Panc1 (cell line): Measurements from ENCODE around the gene FOXK2. TPM values are rescaled to one million over a fixed set of nuclear protein-coding genes. Genes with fewer than 3 reads are reported as not detected.

Experiments
- ATAC-seq: fragments of 200-7000 bp; cut with Tn5 transposase; 2 replicates; pipeline ENCODE4 v1.9.1; 2020; ENCODE audit warnings: mild to moderate bottlenecking, moderate library complexity
- BruUV-seq: library from RNA; stranded (reverse); fragments of 400-500 nt; replicated peaks from 2 replicates; lab custom pipeline; 2021; lab: Mats Ljungman, UMichigan
- CTCF ChIA-PET: fragments of 300-600 bp; sonication (Branson Sonifier 250); formaldehyde crosslinking; loops from one replicate; lab custom pipeline; 2022; ENCODE audit warnings: antibody characterized with exemption; lab: Charles Lee
- POLR2A ChIA-PET: fragments of 300-600 bp; sonication (Branson Sonifier 250); formaldehyde crosslinking; loops from one replicate; lab custom pipeline; 2022; ENCODE audit warnings: antibody characterized with exemption; lab: Charles Lee
- DNase-seq: peaks from one replicate; pipeline ENCODE4 v3.0.0-alpha.2; 2010; ENCODE audit warnings: low read depth, low spot score
- H3K27ac ChIP-seq: 2 replicates; pipeline ENCODE4 v1.5.1; 2011; ENCODE audit warnings: mild to moderate bottlenecking, low read length, inconsistent platforms
- H3K27me3 ChIP-seq: fragments of 200-500 bp; sonication (Bioruptor generic); 2 replicates; pipeline ENCODE4 v1.6.0; 2014; ENCODE audit warnings: low read length, inconsistent platforms; ENCODE audit not compliant: control insufficient read depth, insufficient read depth
- H3K36me3 ChIP-seq: fragments of 200-500 bp; sonication (Bioruptor generic); 2 replicates; pipeline ENCODE4 v1.5.1; 2014; ENCODE audit warnings: inconsistent platforms, mild to moderate bottlenecking, low read length, moderate library complexity; ENCODE audit not compliant: control insufficient read depth, insufficient read depth
- H3K4me1 ChIP-seq: 2 replicates; pipeline ENCODE4 v1.5.1; 2011; ENCODE audit warnings: inconsistent platforms, mild to moderate bottlenecking, low read length, moderate library complexity; ENCODE audit not compliant: control insufficient read depth, insufficient read depth
- H3K4me3 ChIP-seq, 2 experiments: 2 replicates each; pipeline ENCODE4 v1.5.1; 2011 to 2012; ENCODE audit warnings: low read depth in 2 of 2, low read length in 2 of 2, mild to moderate bottlenecking in 2 of 2, inconsistent platforms in 1 of 2, moderate library complexity in 1 of 2
- H3K9me3 ChIP-seq: fragments of 200-500 bp; sonication (Bioruptor generic); 2 replicates; pipeline ENCODE4 v1.5.1; 2014; ENCODE audit warnings: low read depth, mild to moderate bottlenecking, inconsistent platforms, low read length, moderate library complexity; ENCODE audit not compliant: control insufficient read depth, insufficient read depth
- POLR2AphosphoS5 ChIP-seq: IDR thresholded peaks from 2 replicates; pipeline ENCODE4 v1.6.1; 2012; ENCODE audit warnings: mild to moderate bottlenecking, low read depth, low read length, moderate library complexity
- SIN3A ChIP-seq: IDR thresholded peaks from 2 replicates; pipeline ENCODE4 v1.6.1; 2012; ENCODE audit warnings: low read depth, mild to moderate bottlenecking, low read length, moderate library complexity, borderline replicate concordance; ENCODE audit not compliant: insufficient read depth
- TCF7L2 ChIP-seq: IDR thresholded peaks from 2 replicates; pipeline ENCODE4 v1.6.1; 2011; ENCODE audit warnings: mild to moderate bottlenecking, low read depth, low read length, inconsistent platforms
- in situ Hi-C: cut with HindIII; loops from 2 replicates; pipeline ENCODE4 v1.10.0; 2016; ENCODE audit warnings: low sequenced_read_pairs, low pct_unique_long_range_greater_than_20kb
- intact Hi-C: fragments of 100-400 bp; cut with micrococcal nuclease; formaldehyde crosslinking; loops from one replicate; pipeline ENCODE4 v1.10.0; 2022; ENCODE audit not compliant: unreplicated experiment
- total RNA-seq: library from RNA; stranded (reverse); gene quantifications from one replicate; pipeline ENCODE4 v1.2.1, GENCODE V29; 2021; ENCODE audit not compliant: unreplicated experiment
- TF ChIP-seq, protein P1 (sequence below): fragments of 450-650 bp; IDR thresholded peaks from 2 replicates; pipeline ENCODE4 v1.5.1; 2017; ENCODE audit warnings: mild to moderate bottlenecking
- TF ChIP-seq, protein P2 (sequence below), 2 experiments: IDR thresholded peaks; 2 replicates each; pipeline ENCODE4 v1.6.1; 2011 to 2012; ENCODE audit warnings: low read depth in 2 of 2, control low read depth in 1 of 2, low read length in 1 of 2, mild to moderate bottlenecking in 1 of 2, moderate library complexity in 1 of 2; ENCODE audit not compliant: insufficient read depth in 1 of 2

Gene FOXK2
- total RNA-seq, 1 experiment from 2014 or later, result 143 TPM

DNA sequence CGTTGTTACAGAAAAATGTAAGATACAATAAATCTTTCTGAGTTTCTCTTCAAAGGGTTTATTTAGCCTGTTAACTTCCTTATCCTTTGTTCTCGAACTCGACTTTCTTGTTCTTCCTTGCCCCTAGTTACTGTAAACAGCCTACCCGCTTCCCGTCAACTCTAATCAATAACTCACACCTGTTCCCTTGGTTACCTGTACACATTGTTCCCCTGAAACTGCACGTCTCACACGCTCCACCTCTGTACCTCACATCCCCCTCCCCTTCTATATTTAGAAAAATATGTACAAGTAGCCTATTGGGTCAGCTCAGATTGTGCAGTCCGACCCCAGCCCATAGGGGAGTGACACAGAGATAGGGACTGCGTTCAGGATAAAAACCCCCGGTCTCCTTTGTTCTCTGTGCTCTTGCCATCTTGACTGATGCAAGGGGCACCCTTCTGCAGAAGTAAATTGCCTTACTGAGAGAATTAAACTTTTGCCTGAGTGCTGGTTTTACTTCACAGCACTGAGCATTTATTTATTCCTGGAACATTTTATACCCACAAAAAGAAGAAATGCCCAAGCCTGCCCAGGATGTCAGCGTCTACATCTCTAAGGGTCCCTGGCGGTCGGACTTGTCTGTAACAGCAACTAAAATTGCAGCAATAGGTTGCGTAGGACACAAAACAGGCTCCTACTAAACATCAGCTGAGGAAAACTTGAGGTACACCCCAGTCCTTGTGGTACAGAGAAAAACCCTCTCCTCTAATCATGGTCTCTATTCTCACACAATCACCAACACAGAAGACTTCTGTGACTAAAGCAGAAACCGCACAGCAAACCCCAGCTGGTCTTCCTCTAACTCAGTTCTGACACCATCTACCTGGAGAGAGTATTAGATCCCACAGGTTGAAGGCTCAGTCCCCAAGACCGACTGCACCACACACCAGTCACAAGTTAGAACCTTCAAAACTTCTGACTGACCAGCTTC is 117.4 kb downstream of the FOXK2 start:
- POLR2A ChIA-PET, result no interaction called here

DNA sequence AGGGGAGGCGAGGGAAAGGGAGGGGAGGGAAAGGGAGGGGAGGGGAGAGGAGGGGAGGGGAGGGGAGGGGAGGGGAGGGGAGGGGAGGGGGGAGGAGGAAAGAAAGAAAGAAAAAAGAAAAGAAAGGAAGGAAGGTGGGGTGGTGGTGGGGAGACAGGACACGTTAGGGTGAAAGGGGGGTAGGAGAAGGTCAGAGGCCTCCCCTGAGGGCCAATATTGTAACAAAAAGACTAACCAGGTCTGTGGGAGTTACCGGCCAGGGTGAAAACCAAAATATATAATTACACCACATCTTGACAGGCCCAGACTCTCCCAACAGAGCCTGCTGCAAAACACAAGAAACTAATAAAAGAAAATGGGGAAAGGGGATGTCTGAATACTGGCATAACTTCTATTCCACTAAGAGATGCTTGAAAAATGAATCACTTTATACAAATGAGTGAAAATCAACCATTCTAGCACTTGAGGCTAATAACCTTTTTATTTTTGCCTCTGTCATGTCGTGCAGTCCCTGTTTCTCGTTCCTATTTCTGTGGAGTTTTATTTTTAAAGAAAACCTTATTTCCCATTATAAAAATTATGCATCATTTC is 118.7 kb downstream of the FOXK2 start:
- no peaks in the 10 kb centered on the region for H3K4me1 ChIP-seq
- H3K9me3 ChIP-seq, result no peaks in the 10 kb centered on the region
- ChIA-PET CTCF (no interaction called here), POLR2A (no interaction called here)
- H3K36me3 ChIP-seq, result peaks cover 12% of the 10 kb centered on the region
- no TSS peak for BruUV-seq
- no peak overlapping the region for H3K4me3 ChIP-seq
- TF ChIP-seq, protein P1, sequence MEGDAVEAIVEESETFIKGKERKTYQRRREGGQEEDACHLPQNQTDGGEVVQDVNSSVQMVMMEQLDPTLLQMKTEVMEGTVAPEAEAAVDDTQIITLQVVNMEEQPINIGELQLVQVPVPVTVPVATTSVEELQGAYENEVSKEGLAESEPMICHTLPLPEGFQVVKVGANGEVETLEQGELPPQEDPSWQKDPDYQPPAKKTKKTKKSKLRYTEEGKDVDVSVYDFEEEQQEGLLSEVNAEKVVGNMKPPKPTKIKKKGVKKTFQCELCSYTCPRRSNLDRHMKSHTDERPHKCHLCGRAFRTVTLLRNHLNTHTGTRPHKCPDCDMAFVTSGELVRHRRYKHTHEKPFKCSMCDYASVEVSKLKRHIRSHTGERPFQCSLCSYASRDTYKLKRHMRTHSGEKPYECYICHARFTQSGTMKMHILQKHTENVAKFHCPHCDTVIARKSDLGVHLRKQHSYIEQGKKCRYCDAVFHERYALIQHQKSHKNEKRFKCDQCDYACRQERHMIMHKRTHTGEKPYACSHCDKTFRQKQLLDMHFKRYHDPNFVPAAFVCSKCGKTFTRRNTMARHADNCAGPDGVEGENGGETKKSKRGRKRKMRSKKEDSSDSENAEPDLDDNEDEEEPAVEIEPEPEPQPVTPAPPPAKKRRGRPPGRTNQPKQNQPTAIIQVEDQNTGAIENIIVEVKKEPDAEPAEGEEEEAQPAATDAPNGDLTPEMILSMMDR, result no peak
- TF ChIP-seq SIN3A, result no peak
- TF ChIP-seq POLR2AphosphoS5, result no peak
- TF ChIP-seq, protein P2, sequence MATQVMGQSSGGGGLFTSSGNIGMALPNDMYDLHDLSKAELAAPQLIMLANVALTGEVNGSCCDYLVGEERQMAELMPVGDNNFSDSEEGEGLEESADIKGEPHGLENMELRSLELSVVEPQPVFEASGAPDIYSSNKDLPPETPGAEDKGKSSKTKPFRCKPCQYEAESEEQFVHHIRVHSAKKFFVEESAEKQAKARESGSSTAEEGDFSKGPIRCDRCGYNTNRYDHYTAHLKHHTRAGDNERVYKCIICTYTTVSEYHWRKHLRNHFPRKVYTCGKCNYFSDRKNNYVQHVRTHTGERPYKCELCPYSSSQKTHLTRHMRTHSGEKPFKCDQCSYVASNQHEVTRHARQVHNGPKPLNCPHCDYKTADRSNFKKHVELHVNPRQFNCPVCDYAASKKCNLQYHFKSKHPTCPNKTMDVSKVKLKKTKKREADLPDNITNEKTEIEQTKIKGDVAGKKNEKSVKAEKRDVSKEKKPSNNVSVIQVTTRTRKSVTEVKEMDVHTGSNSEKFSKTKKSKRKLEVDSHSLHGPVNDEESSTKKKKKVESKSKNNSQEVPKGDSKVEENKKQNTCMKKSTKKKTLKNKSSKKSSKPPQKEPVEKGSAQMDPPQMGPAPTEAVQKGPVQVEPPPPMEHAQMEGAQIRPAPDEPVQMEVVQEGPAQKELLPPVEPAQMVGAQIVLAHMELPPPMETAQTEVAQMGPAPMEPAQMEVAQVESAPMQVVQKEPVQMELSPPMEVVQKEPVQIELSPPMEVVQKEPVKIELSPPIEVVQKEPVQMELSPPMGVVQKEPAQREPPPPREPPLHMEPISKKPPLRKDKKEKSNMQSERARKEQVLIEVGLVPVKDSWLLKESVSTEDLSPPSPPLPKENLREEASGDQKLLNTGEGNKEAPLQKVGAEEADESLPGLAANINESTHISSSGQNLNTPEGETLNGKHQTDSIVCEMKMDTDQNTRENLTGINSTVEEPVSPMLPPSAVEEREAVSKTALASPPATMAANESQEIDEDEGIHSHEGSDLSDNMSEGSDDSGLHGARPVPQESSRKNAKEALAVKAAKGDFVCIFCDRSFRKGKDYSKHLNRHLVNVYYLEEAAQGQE (IDR thresholded peaks at IDR 0.05; ENCODE audit: insufficient read depth in 1 of 2, low read depth in 2 of 2, low read length in 1 of 2), result no peak
- no peak for TF ChIP-seq TCF7L2
- ATAC-seq (no peak), DNase-seq (no peak)
- no peak overlapping the region for H3K27ac ChIP-seq
- H3K27me3 ChIP-seq, result no peaks in the 10 kb centered on the region
- in situ Hi-C loops, result no loop called here
- intact Hi-C loops, result no loop called here

More for the DNA sequence above, 117.4 kb downstream of the FOXK2 start:
- H3K4me3 ChIP-seq, result no peak overlapping the region
- no peaks in the 10 kb centered on the region for H3K27me3 ChIP-seq
- CTCF ChIA-PET, result no interaction called here
- no peaks in the 10 kb centered on the region for H3K4me1 ChIP-seq
- BruUV-seq, result TSS peak; percentile 40
- TF ChIP-seq SIN3A (no peak), TCF7L2 (no peak), POLR2AphosphoS5 (no peak)
- TF ChIP-seq, protein P2 (IDR thresholded peaks at IDR 0.05; ENCODE audit: insufficient read depth in 1 of 2, low read depth in 2 of 2, low read length in 1 of 2), result no peak
- TF ChIP-seq, protein P1, result no peak
- H3K9me3 ChIP-seq, result no peaks in the 10 kb centered on the region
- no peak for DNase-seq
- no peak for ATAC-seq
- in situ Hi-C loops (no loop called here), intact Hi-C loops (no loop called here)
- H3K36me3 ChIP-seq, result 0 out of 2 replicates have a peak, but pooled peaks cover under 1% of the 10 kb centered on the region
- H3K27ac ChIP-seq, result no peak overlapping the region
